Neural cell (in vitro differentiated cells): Measurements from ENCODE around the gene MYO10. TPM values are rescaled to one million over a fixed set of nuclear protein-coding genes. Genes with fewer than 3 reads are reported as not detected.

Experiments
- H2AFZ ChIP-seq: fragments of 200-600, 300-800 bp; sonication (generic), shearing (Covaris generic); 2 replicates; pipeline ENCODE4 v1.6.0; 2014; ENCODE audit warnings: low read depth, mild to moderate bottlenecking, antibody characterized with exemption, low read length, moderate library complexity
- H3F3A ChIP-seq: fragments of 200-600 bp; shearing (Covaris generic); 2 replicates; pipeline ENCODE4 v1.6.1; 2016; ENCODE audit warnings: mild to moderate bottlenecking, moderate library complexity, mixed read lengths, antibody characterized with exemption, low read length; ENCODE audit not compliant: insufficient read depth, poor library complexity, severe bottlenecking
- H3K27ac ChIP-seq: fragments of 200-600, 300-800 bp; sonication (generic), shearing (Covaris generic); 2 replicates; pipeline ENCODE4 v1.5.1; 2014; ENCODE audit warnings: mild to moderate bottlenecking, low read length, moderate library complexity
- H3K27me3 ChIP-seq: fragments of 300-800, 200-600 bp; sonication (generic), shearing (Covaris generic); 2 replicates; pipeline ENCODE4 v1.6.0; 2014; ENCODE audit warnings: mild to moderate bottlenecking, low read depth, low read length, moderate library complexity; ENCODE audit not compliant: insufficient read depth
- H3K36me3 ChIP-seq: fragments of 300-800, 200-600 bp; sonication (generic), shearing (Covaris generic); 2 replicates; pipeline ENCODE4 v1.5.1; 2014; ENCODE audit warnings: mild to moderate bottlenecking, antibody characterized with exemption, low read length, moderate library complexity; ENCODE audit not compliant: insufficient read depth
- H3K4me2 ChIP-seq: fragments of 300-800, 200-600 bp; sonication (generic), shearing (Covaris generic); 2 replicates; pipeline ENCODE4 v1.6.0; 2014; ENCODE audit warnings: mild to moderate bottlenecking, low read length
- H3K4me3 ChIP-seq: fragments of 300-800, 200-600 bp; sonication (generic), shearing (Covaris generic); 2 replicates; pipeline ENCODE4 v1.5.1; 2014; ENCODE audit warnings: mild to moderate bottlenecking, low read length, moderate library complexity
- H3K79me2 ChIP-seq: fragments of 200-600 bp; shearing (Covaris generic); replicated peaks from 2 replicates; pipeline ENCODE4 v1.6.0; 2014; ENCODE audit warnings: mild to moderate bottlenecking, low read length, moderate library complexity; ENCODE audit not compliant: insufficient read depth
- H3K9ac ChIP-seq: fragments of 300-800, 200-600 bp; sonication (generic), shearing (Covaris generic); 2 replicates; pipeline ENCODE4 v1.6.1; 2016; ENCODE audit warnings: mild to moderate bottlenecking, low read length, mixed read lengths
- H3K9me2 ChIP-seq: fragments of 200-600 bp; shearing (Covaris generic); 2 replicates; pipeline ENCODE4 v1.6.1; 2016; ENCODE audit warnings: mild to moderate bottlenecking, low read length, mixed read lengths; ENCODE audit not compliant: insufficient read depth
- H3K9me3 ChIP-seq: fragments of 200-600, 300-800 bp; sonication (generic), shearing (Covaris generic); 2 replicates; pipeline ENCODE4 v1.6.1; 2016; ENCODE audit warnings: mild to moderate bottlenecking, mixed run types, low read length, moderate library complexity, mixed read lengths
- H4K20me1 ChIP-seq: fragments of 200-600 bp; shearing (Covaris generic); 2 replicates; pipeline ENCODE4 v1.6.1; 2016; ENCODE audit warnings: mild to moderate bottlenecking, mixed run types; ENCODE audit not compliant: insufficient read depth
- CTCF ChIP-seq: fragments of 450-650 bp; IDR thresholded peaks from 2 replicates; pipeline ENCODE4 v1.5.1; 2014; ENCODE audit warnings: antibody characterized with exemption, mild to moderate bottlenecking, moderate library complexity; ENCODE audit not compliant: poor library complexity, severe bottlenecking
- EP300 ChIP-seq: fragments of 450-650 bp; conservative IDR thresholded peaks from 2 replicates; pipeline ENCODE4 v1.6.1; 2014; ENCODE audit warnings: antibody characterized with exemption, mild to moderate bottlenecking, moderate library complexity; ENCODE audit not compliant: poor library complexity, severe bottlenecking
- EZH2 ChIP-seq: fragments of 200-600, 300-800 bp; shearing (Covaris generic), sonication (generic); IDR thresholded peaks from 2 replicates; pipeline ENCODE4 v1.6.1; 2014; ENCODE audit warnings: antibody characterized with exemption, low read length, borderline replicate concordance, mild to moderate bottlenecking; ENCODE audit not compliant: insufficient read depth, poor library complexity, severe bottlenecking
- MXI1 ChIP-seq: fragments of 450-650 bp; conservative IDR thresholded peaks from 2 replicates; pipeline ENCODE4 v1.6.1; 2014; ENCODE audit warnings: antibody characterized with exemption, mild to moderate bottlenecking; ENCODE audit not compliant: poor library complexity, severe bottlenecking
- POLR2AphosphoS5 ChIP-seq: IDR thresholded peaks from 2 replicates; pipeline ENCODE4 v1.6.1; 2012
- RAD21 ChIP-seq: fragments of 450-650 bp; conservative IDR thresholded peaks from 2 replicates; pipeline ENCODE4 v1.6.1; 2014; ENCODE audit warnings: antibody characterized with exemption, mild to moderate bottlenecking, moderate library complexity
- REST ChIP-seq: IDR thresholded peaks from 2 replicates; pipeline ENCODE4 v1.6.1; 2012; ENCODE audit warnings: borderline replicate concordance
- SMC3 ChIP-seq: fragments of 450-650 bp; conservative IDR thresholded peaks from 2 replicates; pipeline ENCODE4 v1.6.1; 2014; ENCODE audit warnings: antibody characterized with exemption, mild to moderate bottlenecking, moderate library complexity; ENCODE audit not compliant: poor library complexity
- TAF1 ChIP-seq: IDR thresholded peaks from 2 replicates; pipeline ENCODE4 v1.6.1; 2012; ENCODE audit warnings: low read depth
- polyA plus RNA-seq: library from polyadenylated mRNA; depleted of rRNA; stranded (reverse); fragments of >200 nt; gene quantifications from 2 replicates; pipeline ENCODE4 v1.2.3, GENCODE V29; 2014

MYO10 gene
- polyA plus RNA-seq, 1 donor from 2014 or later, result 3.2 TPM

GRCh38 chr5:16812911-16813310 is 123.2 kb downstream of the MYO10 start:
- Histone ChIP-seq H3K9ac (no peak overlapping the region), H4K20me1 (no peaks in the 10 kb centered on the region), H3K79me2 (no peaks in the 10 kb centered on the region)

GRCh38 chr5:16812448-16812847 is 123.6 kb downstream of the MYO10 start:
- no peaks in the 10 kb centered on the region for H3K9me3 ChIP-seq
- H3K9me2 ChIP-seq, result no peaks in the 10 kb centered on the region
- no peaks in the 10 kb centered on the region for H3K79me2 ChIP-seq
- H2AFZ ChIP-seq, result no peak overlapping the region
- no peak overlapping the region for H3K9ac ChIP-seq
- no peak overlapping the region for H3K27ac ChIP-seq
- no peaks in the 10 kb centered on the region for H3K27me3 ChIP-seq
- TF ChIP-seq TAF1 (no peak), CTCF (no peak), EP300 (no peak), REST (no peak), POLR2AphosphoS5 (no peak), EZH2 (no peak), RAD21 (no peak)
- no peak overlapping the region for H3K4me2 ChIP-seq
- H3K36me3 ChIP-seq, result no peaks in the 10 kb centered on the region
- H3K4me3 ChIP-seq, result no peak overlapping the region
- no peaks in the 10 kb centered on the region for H4K20me1 ChIP-seq
- H3F3A ChIP-seq, result no peaks in the 10 kb centered on the region

More at GRCh38 chr5:16812911-16813310, 123.2 kb downstream of the MYO10 start:
- Histone ChIP-seq H3K27ac (no peak overlapping the region), H3K27me3 (no peaks in the 10 kb centered on the region), H3F3A (no peaks in the 10 kb centered on the region), H3K9me3 (no peaks in the 10 kb centered on the region), H3K9me2 (no peaks in the 10 kb centered on the region), H3K4me2 (no peak overlapping the region), H2AFZ (no peak overlapping the region), H3K4me3 (no peak overlapping the region), H3K36me3 (no peaks in the 10 kb centered on the region)
- TF ChIP-seq SMC3 (no peak), EZH2 (no peak), MXI1 (no peak), POLR2AphosphoS5 (no peak), CTCF (no peak), RAD21 (no peak), TAF1 (no peak), REST (no peak), EP300 (no peak)
